Chondrocyte (in vitro differentiated cells): ENCODE measurements around the gene GALK1. TPM values are rescaled to one million over a fixed set of nuclear protein-coding genes. Genes with fewer than 3 reads are reported as not detected.

Experiments
- DNase-seq: peaks from one replicate; pipeline ENCODE4 v3.0.0; 2021; ENCODE audit warnings: mixed read lengths, low spot score
- H3K27ac Mint-ChIP-seq: one replicate; pipeline ENCODE4 v1.8.0; 2021; ENCODE audit warnings: mild to moderate bottlenecking, moderate library complexity, mixed read lengths; ENCODE audit not compliant: unreplicated experiment
- H3K27me3 Mint-ChIP-seq: 2 replicates; pipeline ENCODE4 v1.8.0; 2021; ENCODE audit warnings: low read depth, mixed read lengths
- H3K36me3 Mint-ChIP-seq: 2 replicates; pipeline ENCODE4 v1.8.0; 2021; ENCODE audit warnings: low read depth, mixed read lengths
- H3K4me1 Mint-ChIP-seq: 2 replicates; pipeline ENCODE4 v1.8.0; 2021; ENCODE audit warnings: low read depth, mild to moderate bottlenecking, mixed read lengths
- H3K4me3 Mint-ChIP-seq: one replicate; pipeline ENCODE4 v1.8.0; 2021; ENCODE audit warnings: mild to moderate bottlenecking, moderate library complexity, mixed read lengths; ENCODE audit not compliant: unreplicated experiment
- H3K9me3 Mint-ChIP-seq: 2 replicates; pipeline ENCODE4 v1.8.0; 2021; ENCODE audit warnings: low read depth, mixed read lengths
- total RNA-seq: library from RNA; stranded (reverse); gene quantifications from 3 replicates; pipeline ENCODE4 v1.2.1, GENCODE V29; 2021
- TF ChIP-seq, protein P1 (sequence below): fragments of 200-600 bp; sonication (generic); IDR thresholded peaks from 2 replicates; pipeline ENCODE4 v1.5.0; 2021; ENCODE audit warnings: antibody characterized with exemption, mild to moderate bottlenecking, moderate library complexity

Gene GALK1
- total RNA-seq, 1 donor from 2014 or later: 27.8 TPM

DNA sequence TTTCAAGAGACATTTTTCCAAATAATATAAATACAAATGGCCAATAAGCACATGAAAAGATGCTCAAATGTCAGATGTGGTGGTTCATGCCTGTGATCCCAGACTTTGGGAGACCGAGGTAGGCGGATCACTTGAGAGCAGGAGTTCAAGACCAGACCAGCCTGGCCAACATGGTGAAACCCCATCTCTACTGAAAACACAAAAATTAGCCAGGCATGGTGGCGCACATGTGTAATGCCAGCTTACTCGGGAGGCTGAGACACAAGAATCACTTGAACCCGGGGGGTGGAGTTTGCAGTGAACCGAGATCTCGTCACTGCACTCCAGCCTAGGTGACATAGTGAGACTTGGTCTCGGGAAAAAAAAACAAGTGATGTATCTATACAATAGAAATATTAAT is 2.9 kb upstream of the GALK1 start:
- H3K4me1 Mint-ChIP-seq: peaks cover 6% of the 10 kb centered on the region

DNA sequence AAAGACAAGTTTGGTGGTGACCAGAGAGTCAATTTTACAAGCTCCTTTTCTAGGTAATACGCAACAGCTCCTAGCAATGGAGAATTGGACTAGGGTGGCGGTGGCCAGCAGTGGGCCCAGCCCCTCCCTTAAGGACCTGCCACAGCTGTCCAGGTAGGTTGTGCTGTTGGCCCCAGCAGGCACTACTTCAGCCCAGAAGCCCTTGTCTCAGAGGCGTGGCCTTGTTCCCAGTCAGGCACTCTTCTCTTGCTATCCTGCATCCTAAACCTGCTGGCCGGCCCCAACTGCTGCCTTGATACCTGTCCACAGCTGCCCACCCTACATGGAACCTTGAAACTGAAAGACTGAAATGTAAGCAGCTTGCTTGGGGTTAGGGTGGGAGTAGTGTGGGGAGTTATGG is 989 bp upstream of the GALK1 start:
- Mint-ChIP-seq H3K9me3 (no peaks in the 10 kb centered on the region), H3K27me3 (no peaks in the 10 kb centered on the region), H3K4me1 (peaks cover 4% of the 10 kb centered on the region), H3K4me3 (no peak overlapping the region), H3K36me3 (peaks cover 1% of the 10 kb centered on the region), H3K27ac (no peak overlapping the region)
- TF ChIP-seq, protein P1, sequence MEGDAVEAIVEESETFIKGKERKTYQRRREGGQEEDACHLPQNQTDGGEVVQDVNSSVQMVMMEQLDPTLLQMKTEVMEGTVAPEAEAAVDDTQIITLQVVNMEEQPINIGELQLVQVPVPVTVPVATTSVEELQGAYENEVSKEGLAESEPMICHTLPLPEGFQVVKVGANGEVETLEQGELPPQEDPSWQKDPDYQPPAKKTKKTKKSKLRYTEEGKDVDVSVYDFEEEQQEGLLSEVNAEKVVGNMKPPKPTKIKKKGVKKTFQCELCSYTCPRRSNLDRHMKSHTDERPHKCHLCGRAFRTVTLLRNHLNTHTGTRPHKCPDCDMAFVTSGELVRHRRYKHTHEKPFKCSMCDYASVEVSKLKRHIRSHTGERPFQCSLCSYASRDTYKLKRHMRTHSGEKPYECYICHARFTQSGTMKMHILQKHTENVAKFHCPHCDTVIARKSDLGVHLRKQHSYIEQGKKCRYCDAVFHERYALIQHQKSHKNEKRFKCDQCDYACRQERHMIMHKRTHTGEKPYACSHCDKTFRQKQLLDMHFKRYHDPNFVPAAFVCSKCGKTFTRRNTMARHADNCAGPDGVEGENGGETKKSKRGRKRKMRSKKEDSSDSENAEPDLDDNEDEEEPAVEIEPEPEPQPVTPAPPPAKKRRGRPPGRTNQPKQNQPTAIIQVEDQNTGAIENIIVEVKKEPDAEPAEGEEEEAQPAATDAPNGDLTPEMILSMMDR: no peak
- peak; percentile 59 for DNase-seq

More for the DNA sequence above, 2.9 kb upstream of the GALK1 start:
- TF ChIP-seq, protein P1: no peak
- no peak overlapping the region for H3K27ac Mint-ChIP-seq
- no peaks in the 10 kb centered on the region for H3K36me3 Mint-ChIP-seq
- no peaks in the 10 kb centered on the region for H3K9me3 Mint-ChIP-seq
- H3K27me3 Mint-ChIP-seq: no peaks in the 10 kb centered on the region
- no peak overlapping the region for H3K4me3 Mint-ChIP-seq
- DNase-seq: no peak

DNA sequence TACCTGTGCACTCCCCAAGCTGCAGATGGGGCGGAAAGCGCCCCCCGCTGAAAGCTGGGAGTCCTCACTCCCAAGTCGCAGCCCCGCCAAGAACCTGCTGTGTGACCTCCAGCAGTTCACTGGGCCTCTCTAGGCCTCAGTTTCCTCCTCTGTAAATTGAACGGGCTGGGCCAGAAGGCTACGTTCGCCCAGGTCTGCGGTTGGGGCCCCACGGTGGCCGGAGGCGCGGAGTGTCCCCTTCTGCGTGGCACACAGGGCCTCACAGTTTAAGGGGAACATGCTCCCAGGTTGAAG is 628 bp downstream of the GALK1 start:
- no peak overlapping the region for H3K27ac Mint-ChIP-seq
- TF ChIP-seq, protein P1: no peak
- peaks cover 4% of the 10 kb centered on the region for H3K4me1 Mint-ChIP-seq

DNA sequence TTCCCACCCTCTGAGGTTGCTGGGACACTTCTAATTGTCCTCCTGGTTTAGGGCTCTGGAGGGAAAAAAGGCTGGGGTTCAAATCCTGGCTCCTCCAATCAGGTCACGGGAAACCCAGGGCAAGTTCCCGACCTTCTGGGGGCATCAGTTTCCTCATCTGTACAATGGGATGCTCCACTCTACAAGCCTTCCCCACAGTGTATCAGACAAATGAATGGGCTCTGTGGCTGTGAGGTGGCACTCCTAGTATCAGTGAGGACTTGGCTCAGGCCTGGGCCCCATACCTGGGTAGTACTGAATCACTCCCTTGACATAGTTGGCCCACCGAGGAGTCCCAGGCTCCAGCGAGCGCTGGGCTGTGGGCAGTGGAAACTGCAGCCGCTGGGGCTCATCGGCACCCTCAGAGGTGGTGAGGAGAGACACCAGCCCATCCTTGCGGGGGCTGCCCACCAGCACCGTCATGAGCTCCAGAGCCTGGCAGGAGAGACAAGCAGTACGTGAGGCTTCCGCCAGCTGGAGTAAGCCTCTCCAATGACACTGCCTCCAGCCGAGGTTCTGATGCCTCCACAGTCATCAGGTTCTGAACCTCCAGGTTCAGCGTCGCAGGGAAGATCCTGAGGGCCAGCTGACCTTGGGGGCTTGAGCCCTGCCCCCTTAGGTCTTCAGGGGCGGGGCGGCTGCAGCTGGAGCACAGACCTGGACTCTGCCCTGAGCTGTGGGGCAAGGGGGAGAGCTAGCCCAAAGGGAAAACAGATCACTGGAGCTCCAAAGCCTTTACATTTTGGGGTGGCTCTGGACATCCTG is 1.2 kb downstream of the GALK1 start:
- H3K27me3 Mint-ChIP-seq: no peaks in the 10 kb centered on the region
- no peaks in the 10 kb centered on the region for H3K9me3 Mint-ChIP-seq
- no peak overlapping the region for H3K27ac Mint-ChIP-seq
- peak; percentile 88 for DNase-seq
- peak overlapping the region; percentile 74 for H3K4me3 Mint-ChIP-seq
- TF ChIP-seq, protein P1: no peak
- peaks cover 1% of the 10 kb centered on the region for H3K36me3 Mint-ChIP-seq
- peaks cover 4% of the 10 kb centered on the region for H3K4me1 Mint-ChIP-seq

More for the DNA sequence above, 628 bp downstream of the GALK1 start:
- DNase-seq: peak; percentile 73
- peak overlapping the region; percentile 74 for H3K4me3 Mint-ChIP-seq
- no peaks in the 10 kb centered on the region for H3K27me3 Mint-ChIP-seq
- H3K9me3 Mint-ChIP-seq: no peaks in the 10 kb centered on the region
- peaks cover 1% of the 10 kb centered on the region for H3K36me3 Mint-ChIP-seq

DNA sequence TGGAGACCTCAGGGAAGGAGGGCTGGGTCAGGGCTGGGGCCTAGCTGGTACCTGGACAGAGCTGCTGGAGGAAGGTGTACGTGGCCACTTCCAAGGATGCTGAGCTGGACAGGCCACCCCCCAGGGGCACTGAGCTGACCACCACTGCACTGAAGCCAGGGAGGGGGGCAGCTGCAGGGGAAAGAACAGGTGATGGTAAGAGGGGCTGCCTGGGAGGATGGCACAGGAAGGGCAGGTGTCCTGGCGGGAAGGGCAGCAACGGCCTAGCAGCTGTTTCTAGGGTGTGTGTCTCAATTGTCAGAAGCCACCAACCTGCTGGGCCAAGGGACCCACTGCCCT is 1.8 kb downstream of the GALK1 start:
- no peaks in the 10 kb centered on the region for H3K9me3 Mint-ChIP-seq
- no peak overlapping the region for H3K27ac Mint-ChIP-seq
- peak overlapping the region; percentile 44 for H3K4me3 Mint-ChIP-seq
- peaks cover 4% of the 10 kb centered on the region for H3K4me1 Mint-ChIP-seq
- TF ChIP-seq, protein P1: no peak
- H3K36me3 Mint-ChIP-seq: peaks cover 1% of the 10 kb centered on the region
- H3K27me3 Mint-ChIP-seq: no peaks in the 10 kb centered on the region
- peak; percentile 75 for DNase-seq
